ENCODE data around the gene RIC3. TPM values are rescaled to one million over a fixed set of nuclear protein-coding genes. Genes with fewer than 3 reads are reported as not detected.

Gene RIC3
- total RNA-seq, 1 experiment from 2014 or later = 23.7 TPM

DNA sequence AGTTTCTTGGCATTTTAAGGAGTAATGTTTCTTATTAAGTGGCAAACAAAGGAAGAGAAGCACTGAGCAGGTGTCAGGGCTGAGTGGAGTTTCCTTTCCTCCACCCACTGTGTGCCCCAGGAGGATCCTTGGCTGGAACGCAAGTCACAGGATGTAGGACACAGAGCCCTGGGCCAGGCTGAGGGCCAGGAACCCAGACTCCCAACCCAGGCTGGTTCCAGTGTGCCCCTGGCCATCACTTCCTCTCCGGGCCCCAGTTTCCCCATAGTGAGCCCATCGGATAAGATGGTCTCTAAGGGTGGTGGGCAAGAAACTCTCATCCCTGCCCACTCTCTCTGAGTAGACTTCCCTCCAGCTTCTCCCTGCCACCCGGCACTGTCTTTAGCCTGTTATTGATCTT, 49.6 kb upstream of the RIC3 start:
- no peaks in the 10 kb centered on the region for H3K4me1 ChIP-seq (ENCODE audit: insufficient read depth, low read length)
- no peak overlapping the region for H4K5ac ChIP-seq (ENCODE audit: insufficient read length, low read depth, low read length)
- H3K79me1 ChIP-seq (ENCODE audit: insufficient read depth, low read depth, low read length, poor library complexity, severe bottlenecking) = no peaks in the 10 kb centered on the region
- H3K27me3 Mint-ChIP-seq (ENCODE audit: low read depth) = peaks cover 7% of the 10 kb centered on the region
- no peak overlapping the region for H3K27ac ChIP-seq (ENCODE audit: insufficient read length, low read depth, low read length)
- H4K91ac ChIP-seq (ENCODE audit: insufficient read length, low read depth, low read length) = no peak overlapping the region
- H3K4ac ChIP-seq (ENCODE audit: low read depth, low read length) = no peak overlapping the region
- H3K14ac ChIP-seq (ENCODE audit: insufficient read depth, low read length) = no peak overlapping the region
- H2AK5ac ChIP-seq (ENCODE audit: insufficient read length, low read length) = no peak overlapping the region
- H3K4me1 Mint-ChIP-seq = peaks cover 10 to 24% of the 10 kb centered on the region in 2 experiments
- no peaks in the 10 kb centered on the region for H3K79me2 ChIP-seq (ENCODE audit: insufficient read depth, low read length)
- no peak overlapping the region for H3K18ac ChIP-seq (ENCODE audit: insufficient read length, low read depth, low read length)
- no peaks in the 10 kb centered on the region for H3K9me3 ChIP-seq (ENCODE audit: control insufficient read depth, low read depth, low read length)
- H3K9ac ChIP-seq (ENCODE audit: extremely low read depth, insufficient read length, low read length) = no peak overlapping the region
- no peak overlapping the region for H2BK12ac ChIP-seq (ENCODE audit: insufficient read length, low read depth, low read length)
- no peak for DNase-seq
- no CpG with 5 or more reads among the region's 4 CpGs for WGBS (ENCODE audit: extremely low coverage, insufficient read length, low lambda C conversion rate)
- no peaks in the 10 kb centered on the region for H3K36me3 Mint-ChIP-seq (ENCODE audit: insufficient read depth in 1 of 3, low read depth in 3 of 3)
- H2BK5ac ChIP-seq (ENCODE audit: insufficient read length, low read length) = no peak overlapping the region
- no peak overlapping the region for H3K4me3 Mint-ChIP-seq
- no peak overlapping the region for H3K23ac ChIP-seq (ENCODE audit: insufficient read length, low read depth, low read length)
- no peak overlapping the region for H3K27ac Mint-ChIP-seq
- no peaks in the 10 kb centered on the region for H4K20me1 ChIP-seq (ENCODE audit: control insufficient read depth, insufficient read depth, insufficient read length)
- no peak overlapping the region for H3T11ph ChIP-seq (ENCODE audit: low read length)
- H2BK120ac ChIP-seq (ENCODE audit: low read depth, low read length, poor library complexity, severe bottlenecking) = no peak overlapping the region
- H3K9me3 Mint-ChIP-seq = no peaks in the 10 kb centered on the region
- no peak overlapping the region for H2BK20ac ChIP-seq (ENCODE audit: low read depth, low read length, poor library complexity, severe bottlenecking)
- no peak overlapping the region for H2BK15ac ChIP-seq (ENCODE audit: low read depth, low read length)
- no peak overlapping the region for H2AFZ ChIP-seq (ENCODE audit: low read length)
- H3K4me2 ChIP-seq (ENCODE audit: insufficient read depth, insufficient read length, low read length) = no peak overlapping the region
- H4K8ac ChIP-seq (replicated peaks; ENCODE audit: insufficient read length, low read depth, low read length) = no peak overlapping the region
- TF ChIP-seq CTCF (conservative IDR thresholded peaks at IDR 0.05) = no peak
- no peak overlapping the region for H3K56ac ChIP-seq (ENCODE audit: insufficient read length, low read depth, low read length)
- no peaks in the 10 kb centered on the region for H3K23me2 ChIP-seq (ENCODE audit: insufficient read length, low read depth, low read length, poor library complexity, severe bottlenecking)
- H3K27me3 ChIP-seq (ENCODE audit: insufficient read depth, low read length) = no peaks in the 10 kb centered on the region

Data from H9 (cell line).